Adrenal gland (tissue), 12 donors: Measurements from ENCODE around the gene EZH1. TPM values are rescaled to one million over a fixed set of nuclear protein-coding genes. Genes with fewer than 3 reads are reported as not detected.

Experiments
- DNase-seq, 7 donors: peaks; one replicate each; pipeline ENCODE4 v3.0.0-alpha.2; 2019 to 2020
- H3K27ac ChIP-seq, 5 donors: fragments of 200-600 bp; sonication (generic) in 4 of 5; 1 replicate in 3 of 5; 2 replicates in 2 of 5; pipeline versions ENCODE4 v1.5.1 to v1.8.0; 2016 to 2020; ENCODE audit warnings: mild to moderate bottlenecking in 1 of 5
- H3K27me3 ChIP-seq: fragments of 200-600 bp; 2 replicates; pipeline ENCODE4 v1.8.0; 2021
- H3K36me3 ChIP-seq, 2 donors: fragments of 200-600 bp; replicated peaks in 1 of 2; 1 replicate in 1 of 2; 2 replicates in 1 of 2; pipeline versions ENCODE4 v1.5.1 to v1.8.0; 2018 to 2022
- H3K4me1 ChIP-seq, 2 donors: fragments of 200-600 bp; replicated peaks in 1 of 2; 1 replicate in 1 of 2; 2 replicates in 1 of 2; pipeline versions ENCODE4 v1.5.1 to v1.8.0; 2018 to 2021
- H3K4me3 ChIP-seq, 4 donors: fragments of 200-600 bp; sonication (generic) in 3 of 4; one replicate each; pipeline ENCODE4 v1.5.1; 2016 to 2018
- H3K9me3 ChIP-seq, 3 donors: fragments of 200-600 bp; sonication (generic) in 1 of 3; replicated peaks in 1 of 3; 1 replicate in 2 of 3; 2 replicates in 1 of 3; pipeline versions ENCODE4 v1.5.1 to v1.8.0; 2016 to 2021
- POLR2A ChIP-seq, 2 donors: fragments of 450-650 bp; IDR thresholded peaks; one replicate each; pipeline ENCODE4 v1.6.1; 2017; ENCODE audit warnings: antibody characterized with exemption in 2 of 2, mild to moderate bottlenecking in 2 of 2, moderate library complexity in 1 of 2
- WGBS, 4 donors: extraction: QIAGEN DNeasy Blood & Tissue Kit in 2 of 4; methylation state at CpG; one replicate each; pipeline versions ENCODE4 v1.1.5 to v1.1.7; 2013 to 2017; 5-methylcytosine and 5-hydroxymethylcytosine counted together
- intact Hi-C, 2 donors: fragments of 100-400 bp; cut with DNase I; formaldehyde crosslinking; loops; one replicate each; pipeline versions ENCODE4 v1.14.1 to v1.15.0; 2022 to 2023
- polyA plus RNA-seq, 3 donors: library from polyadenylated mRNA; stranded (reverse); fragments of 200-250 nt in 2 of 3; fragments of 350-450 nt in 1 of 3; fragmentation: Illumina TruSeq in 1 of 3; extraction: RNeasy Lipid Tissue Mini Kit (QIAGEN cat#74804) in 1 of 3; gene quantifications; one replicate each; pipeline ENCODE4 v1.2.3, GENCODE V29; 2013 to 2014
- total RNA-seq, 9 donors: library from RNA; depleted of rRNA in 4 of 9; stranded (reverse); fragments of >200 nt in 4 of 9; fragments of 120-200 nt in 1 of 9; fragmentation: NEBNext Ultra II Directional in 1 of 9; extraction: Animal tissue kit (Norgen Biotek cat#: 25700) in 1 of 9; gene quantifications; one replicate each; pipeline versions ENCODE4 v1.1.0 to v1.2.4, GENCODE V29; 2013 to 2023
- TF ChIP-seq, protein P1 (sequence below), 6 experiments: fragments of 450-650 bp in 4 of 6; fragments of 200-600 bp in 2 of 6; sonication (generic) in 1 of 6; IDR thresholded peaks; 1 replicate in 5 of 6; 2 replicates in 1 of 6; pipeline versions ENCODE4 v1.5.1 to v1.8.0; 2016 to 2021; ENCODE audit warnings: antibody characterized with exemption in 6 of 6, mild to moderate bottlenecking in 2 of 6, moderate library complexity in 1 of 6
- donor health status: healthy with polysubstance abuse.
- donor health status: Bipolar disorder and iron deficiency.
- donor health status: DM: yes; HTN: yes; CAD: no.
- donor health status: DM: no; HTN: no; CAD: no.
- donor health status: DM: no; HTN: no; CAD: no.
- donor health status: DM: yes; HTN: yes; CAD: no.

The EZH1 gene
- total and polyA plus RNA-seq, 12 donors: 17.6 to 49.1 (median 29.5) TPM

- intact Hi-C loops: no loop called here
- TF ChIP-seq, protein P1, sequence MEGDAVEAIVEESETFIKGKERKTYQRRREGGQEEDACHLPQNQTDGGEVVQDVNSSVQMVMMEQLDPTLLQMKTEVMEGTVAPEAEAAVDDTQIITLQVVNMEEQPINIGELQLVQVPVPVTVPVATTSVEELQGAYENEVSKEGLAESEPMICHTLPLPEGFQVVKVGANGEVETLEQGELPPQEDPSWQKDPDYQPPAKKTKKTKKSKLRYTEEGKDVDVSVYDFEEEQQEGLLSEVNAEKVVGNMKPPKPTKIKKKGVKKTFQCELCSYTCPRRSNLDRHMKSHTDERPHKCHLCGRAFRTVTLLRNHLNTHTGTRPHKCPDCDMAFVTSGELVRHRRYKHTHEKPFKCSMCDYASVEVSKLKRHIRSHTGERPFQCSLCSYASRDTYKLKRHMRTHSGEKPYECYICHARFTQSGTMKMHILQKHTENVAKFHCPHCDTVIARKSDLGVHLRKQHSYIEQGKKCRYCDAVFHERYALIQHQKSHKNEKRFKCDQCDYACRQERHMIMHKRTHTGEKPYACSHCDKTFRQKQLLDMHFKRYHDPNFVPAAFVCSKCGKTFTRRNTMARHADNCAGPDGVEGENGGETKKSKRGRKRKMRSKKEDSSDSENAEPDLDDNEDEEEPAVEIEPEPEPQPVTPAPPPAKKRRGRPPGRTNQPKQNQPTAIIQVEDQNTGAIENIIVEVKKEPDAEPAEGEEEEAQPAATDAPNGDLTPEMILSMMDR (IDR thresholded peaks at IDR 0.05): no peak
- no peak for TF ChIP-seq POLR2A (IDR thresholded peaks at IDR 0.05)
- peaks cover 13 to 26% of the 10 kb centered on the region in 2 donors for H3K4me1 ChIP-seq
- 91 to 93% (median 92%) methylated on average over 9 of the region's 9 CpGs for WGBS, 4 donors
- no peak overlapping the region for H3K27ac ChIP-seq
- no peak for DNase-seq
- H3K36me3 ChIP-seq: peaks cover 0 to 16% of the 10 kb centered on the region in 2 donors
- H3K27me3 ChIP-seq: no peaks in the 10 kb centered on the region
- no peak overlapping the region for H3K4me3 ChIP-seq
- H3K9me3 ChIP-seq: no peaks in the 10 kb centered on the region
Observed at GRCh38 chr17:42657824-42658588, 86.8 kb downstream of the EZH1 start.

DNA sequence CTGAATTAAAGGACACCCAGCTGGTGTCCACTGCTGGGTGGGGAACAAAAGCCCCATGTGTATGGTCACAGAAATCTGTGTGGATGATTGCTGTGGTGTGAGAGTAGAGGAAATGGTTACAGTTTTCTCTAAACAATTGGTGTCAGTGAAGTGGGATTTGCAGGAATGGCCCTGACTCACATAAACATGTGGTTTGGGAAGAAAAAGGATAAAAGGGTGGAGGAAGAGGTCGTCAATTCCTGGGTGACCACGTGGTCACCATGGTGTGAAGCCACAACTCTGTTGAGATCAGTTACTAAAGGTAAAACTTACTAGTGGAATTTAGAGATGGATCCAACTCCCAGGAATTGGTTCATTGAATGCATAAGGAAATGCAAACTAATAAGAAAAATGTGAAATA, 89.3 kb downstream of the EZH1 start:
- Histone ChIP-seq H3K9me3 (no peaks in the 10 kb centered on the region), H3K27me3 (no peaks in the 10 kb centered on the region), H3K27ac (no peak overlapping the region), H3K4me3 (no peak overlapping the region), H3K4me1 (peaks cover 9 to 16% of the 10 kb centered on the region in 2 donors), H3K36me3 (no peaks in the 10 kb centered on the region)
- WGBS, 4 donors: 56 to 69% (median 64%) methylated on average over 2 of the region's 2 CpGs
- intact Hi-C loops: no loop called here
- no peak for DNase-seq
- TF ChIP-seq POLR2A (IDR thresholded peaks at IDR 0.05): no peak
- TF ChIP-seq, protein P1 (IDR thresholded peaks at IDR 0.05): no peak

GRCh38 chr17:42653179-42654124, 91.4 kb downstream of the EZH1 start:
- 34 to 37% (median 36%) methylated on average over 38 to 41 of the region's 42 CpGs for WGBS, 4 donors
- DNase-seq: peak; percentile 41 to 78 (median 55)

More at GRCh38 chr17:42653179-42654124, 91.4 kb downstream of the EZH1 start:
- Histone ChIP-seq H3K9me3 (no peaks in the 10 kb centered on the region), H3K4me1 (peaks cover 0 to under 1% of the 10 kb centered on the region in 2 donors), H3K27ac (peak overlapping the region in 4 of 5 donors; percentile 16 to 69 (median 47)), H3K4me3 (peak overlapping the region in 1 of 4 donors; percentile 49), H3K36me3 (no peaks in the 10 kb centered on the region), H3K27me3 (no peaks in the 10 kb centered on the region)
- TF ChIP-seq POLR2A (IDR thresholded peaks at IDR 0.05): peak in 1 of 2 donors; percentile 26
- TF ChIP-seq, protein P1 (IDR thresholded peaks at IDR 0.05): no peak
- intact Hi-C loops: no loop called here
